Stimulated activated CD8-positive, alpha-beta memory T cell treated with anti-CD3 and anti-CD28 coated beads, Interleukin-15, amount 100 ng/mL, for 1 hour (primary cell): ENCODE results near the gene AOAH.
"Not testable (repeated sequence)": the region's sequence is repeated elsewhere in the genome, so short reads cannot be mapped to it uniquely, and the experiment has no call there.

Experiments used
- DNase-seq: peaks from one replicate; pipeline ENCODE4 v3.0.0-alpha.2; 2020; ENCODE audit warnings: low read depth

AOAH gene

GRCh38 chr7:36468370-36469101 is 255.8 kb downstream of the AOAH start:
- DNase-seq = no peak

- not testable (repeated sequence) for DNase-seq
Measured at GRCh38 chr7:36466001-36466400, 258.3 kb downstream of the AOAH start.

GRCh38 chr7:36464271-36464670 is 260.0 kb downstream of the AOAH start:
- no peak for DNase-seq
